ENCODE measurements around the gene ABCA1.

The ABCA1 gene

DNA sequence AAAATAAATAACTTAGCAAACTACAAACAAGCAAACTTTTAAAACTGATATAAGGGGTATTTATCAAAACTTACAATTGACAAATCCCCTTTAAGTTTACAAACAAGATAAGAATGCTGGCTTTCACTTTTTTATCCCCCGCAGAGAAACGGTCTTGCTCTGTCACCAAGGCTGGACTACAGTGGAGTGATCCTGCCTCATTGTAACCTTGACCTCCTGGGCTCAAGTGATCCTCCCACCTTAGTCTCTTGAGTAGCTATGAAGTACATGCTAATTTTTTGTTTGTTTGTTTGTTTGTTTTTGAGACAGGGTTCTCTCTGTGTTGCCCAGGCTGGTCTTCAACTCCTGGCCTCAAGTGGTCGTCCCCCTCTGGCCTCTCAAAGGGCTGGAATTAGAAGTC, 189.5 kb downstream of the ABCA1 start:
- Histone ChIP-seq H3K79me2 (ENCODE audit: control insufficient read depth, insufficient read depth, low read length, poor library complexity) (no peaks in the 10 kb centered on the region), H3K14ac (ENCODE audit: low read length) (no peak overlapping the region), H3K4me2 (ENCODE audit: low read length) (no peak overlapping the region), H3K4me3 (ENCODE audit: low read depth, low read length) (no peak overlapping the region), H4K12ac (ENCODE audit: low read depth, low read length) (no peak overlapping the region), H3K9me3 (ENCODE audit: insufficient read depth, low read depth, low read length) (no peaks in the 10 kb centered on the region), H3K9ac (ENCODE audit: low read length) (no peak overlapping the region), H3K27ac (ENCODE audit: low read depth, low read length) (no peak overlapping the region), H3K4ac (ENCODE audit: low read depth, low read length) (no peak overlapping the region), H3K4me1 (ENCODE audit: control insufficient read depth in 1 of 2, insufficient read depth in 2 of 2, low read length in 2 of 2) (no peaks in the 10 kb centered on the region), H2BK5ac (ENCODE audit: low read depth, low read length, poor library complexity) (no peak overlapping the region), H3K27me3 (ENCODE audit: insufficient read depth, low read length) (no peaks in the 10 kb centered on the region), H2BK120ac (ENCODE audit: insufficient read depth, low read length, poor library complexity) (no peak overlapping the region), H4K91ac (ENCODE audit: low read depth, low read length) (no peak overlapping the region), H3K36me3 (ENCODE audit: control insufficient read depth in 1 of 2, insufficient read depth in 2 of 2, low read length in 2 of 2) (no peaks in the 10 kb centered on the region), H2BK12ac (ENCODE audit: low read length) (no peak overlapping the region), H2AK5ac (ENCODE audit: low read length) (no peak overlapping the region), H3K18ac (ENCODE audit: low read length) (no peak overlapping the region), H3K79me1 (ENCODE audit: low read length) (no peaks in the 10 kb centered on the region), H2AFZ (ENCODE audit: insufficient read depth, low read length, poor library complexity) (no peak overlapping the region), H4K8ac (ENCODE audit: low read depth, low read length) (no peak overlapping the region), H3K23ac (ENCODE audit: low read length) (no peak overlapping the region)
- no peak for DNase-seq
- no CpG with 5 or more reads among the region's 3 CpGs for WGBS (ENCODE audit: extremely low coverage, insufficient coverage, insufficient read length)

Measured in trophoblast cell (in vitro differentiated cells and primary cell).